ENCODE measurements around the gene RBM14.
A peak's percentile ranks its signal among the peaks of the same experiment; 100 is the strongest.
"Not testable (repeated sequence)": the region's sequence is repeated elsewhere in the genome, so short reads cannot be mapped to it uniquely, and the experiment has no call there.

RBM14 gene

GRCh38 chr11:66579017-66579606, 37.3 kb upstream of the RBM14 start:
- DNase-seq (ENCODE audit: low read depth), result peak; percentile 83
- TF ChIP-seq CTCF (conservative IDR thresholded peaks at IDR 0.05; ENCODE audit: control insufficient read depth, insufficient read depth, low read depth, low read length), result peak; percentile 78
- no peak overlapping the region for H3K4me3 ChIP-seq (ENCODE audit: control insufficient read depth, low read depth, low read length)

- DNase-seq (ENCODE audit: low read depth), result peak; percentile 67
- H3K4me3 ChIP-seq (ENCODE audit: control insufficient read depth, low read depth, low read length), result no peak overlapping the region
- TF ChIP-seq CTCF (conservative IDR thresholded peaks at IDR 0.05; ENCODE audit: control insufficient read depth, insufficient read depth, low read depth, low read length), result no peak
Measured at GRCh38 chr11:66580803-66581202, 35.6 kb upstream of the RBM14 start.

GRCh38 chr11:66581261-66581660, 35.2 kb upstream of the RBM14 start:
- DNase-seq (ENCODE audit: low read depth), result no peak
- H3K4me3 ChIP-seq (ENCODE audit: control insufficient read depth, low read depth, low read length), result no peak overlapping the region
- TF ChIP-seq CTCF (conservative IDR thresholded peaks at IDR 0.05; ENCODE audit: control insufficient read depth, insufficient read depth, low read depth, low read length), result no peak

GRCh38 chr11:66582565-66583147, 33.8 kb upstream of the RBM14 start:
- DNase-seq (ENCODE audit: low read depth); H3K4me3 ChIP-seq (ENCODE audit: control insufficient read depth, low read depth, low read length): not testable (repeated sequence)

GRCh38 chr11:66585447-66585846, 31.0 kb upstream of the RBM14 start:
- H3K4me3 ChIP-seq (ENCODE audit: control insufficient read depth, low read depth, low read length); DNase-seq (ENCODE audit: low read depth): not testable (repeated sequence)

- DNase-seq (ENCODE audit: low read depth), result no peak
- TF ChIP-seq CTCF (conservative IDR thresholded peaks at IDR 0.05; ENCODE audit: control insufficient read depth, insufficient read depth, low read depth, low read length), result no peak
- no peak overlapping the region for H3K4me3 ChIP-seq (ENCODE audit: control insufficient read depth, low read depth, low read length)
Measured at GRCh38 chr11:66586136-66586535, 30.3 kb upstream of the RBM14 start.

- not testable (repeated sequence) for H3K4me3 ChIP-seq (ENCODE audit: control insufficient read depth, low read depth, low read length); DNase-seq (ENCODE audit: low read depth)
Measured at GRCh38 chr11:66589315-66589714, 27.1 kb upstream of the RBM14 start.

- H3K4me3 ChIP-seq (ENCODE audit: control insufficient read depth, low read depth, low read length), result no peak overlapping the region
- TF ChIP-seq CTCF (conservative IDR thresholded peaks at IDR 0.05; ENCODE audit: control insufficient read depth, insufficient read depth, low read depth, low read length), result no peak
- no peak for DNase-seq (ENCODE audit: low read depth)
Measured at GRCh38 chr11:66589996-66590675, 26.3 kb upstream of the RBM14 start.
